DLD1 (cell line): ENCODE data around the gene POU2F3.
"Not testable (repeated sequence)": the region's sequence is repeated elsewhere in the genome, so short reads cannot be mapped to it uniquely, and the experiment has no call there.

ENCODE experiments used
- in situ Hi-C: cut with HindIII; loops from 2 replicates; pipeline ENCODE4 v1.10.0; 2017; ENCODE audit warnings: low sequenced_read_pairs

POU2F3 gene

DNA sequence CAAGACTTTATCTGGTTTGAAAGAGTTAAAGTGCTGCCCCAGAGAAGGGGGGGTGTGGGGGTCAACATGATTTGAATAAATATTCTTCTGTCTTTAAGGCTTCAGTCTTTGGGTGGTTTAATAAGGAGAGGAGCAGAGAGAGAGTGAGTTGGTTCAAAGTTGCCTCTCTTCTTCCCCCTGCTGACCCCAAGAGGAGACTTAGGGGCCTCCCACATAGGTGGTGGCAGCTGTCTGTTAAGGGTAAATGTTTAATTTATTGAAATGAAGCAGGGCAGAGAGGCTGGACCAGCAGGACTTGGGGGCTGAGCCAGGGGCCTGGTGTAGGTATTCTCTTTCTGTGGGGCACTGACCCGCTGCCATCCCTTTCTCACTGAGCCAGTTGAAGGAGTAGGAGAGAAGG lies 5.5 kb downstream of the POU2F3 start:
- in situ Hi-C loops: no loop called here

DNA sequence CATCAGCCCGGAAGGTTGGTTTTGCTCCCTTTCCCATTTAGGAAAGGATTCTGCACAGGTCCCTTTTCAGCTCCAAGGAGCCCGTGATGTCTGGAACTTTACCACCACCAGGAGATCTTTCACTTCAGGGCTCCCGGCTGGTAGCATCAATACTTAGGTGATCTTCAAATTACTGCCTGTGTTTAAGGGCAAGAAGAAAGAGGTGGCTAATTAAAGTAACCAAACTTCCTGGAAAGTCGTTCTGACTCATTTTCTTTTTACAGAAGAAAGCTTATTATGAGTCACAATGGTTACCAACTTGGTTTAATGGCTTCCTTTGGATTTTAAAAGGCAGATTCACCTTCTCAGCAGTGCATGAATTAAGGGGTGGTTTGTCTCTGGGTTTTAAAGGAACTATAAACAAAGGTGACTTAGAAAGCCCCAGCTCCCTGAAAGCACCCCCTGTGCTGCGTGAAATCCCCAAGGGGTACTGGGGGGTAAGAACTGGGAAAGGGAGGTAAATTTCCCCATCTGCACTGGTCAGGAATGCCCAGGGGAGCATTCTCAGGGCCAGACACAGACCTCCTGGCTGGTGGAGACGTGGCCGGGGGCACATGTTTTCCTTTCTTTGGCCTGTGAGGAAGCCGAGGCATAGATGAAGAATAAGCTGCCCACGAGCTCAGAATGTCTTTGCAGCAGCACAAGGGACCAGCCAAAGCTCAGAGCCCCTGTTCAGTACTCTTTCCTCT lies 8.8 kb downstream of the POU2F3 start:
- in situ Hi-C loops: no loop called here

- in situ Hi-C loops: no loop called here
Measured at GRCh38 chr11:120249279-120250262, 9.6 kb downstream of the POU2F3 start.

GRCh38 chr11:120253377-120253776 lies 13.4 kb downstream of the POU2F3 start:
- in situ Hi-C loops: not testable (repeated sequence)

- in situ Hi-C loops: no loop called here
Measured at GRCh38 chr11:120254788-120255518, 15.0 kb downstream of the POU2F3 start.

- in situ Hi-C loops: no loop called here
Measured at GRCh38 chr11:120255519-120255866, 15.6 kb downstream of the POU2F3 start.

DNA sequence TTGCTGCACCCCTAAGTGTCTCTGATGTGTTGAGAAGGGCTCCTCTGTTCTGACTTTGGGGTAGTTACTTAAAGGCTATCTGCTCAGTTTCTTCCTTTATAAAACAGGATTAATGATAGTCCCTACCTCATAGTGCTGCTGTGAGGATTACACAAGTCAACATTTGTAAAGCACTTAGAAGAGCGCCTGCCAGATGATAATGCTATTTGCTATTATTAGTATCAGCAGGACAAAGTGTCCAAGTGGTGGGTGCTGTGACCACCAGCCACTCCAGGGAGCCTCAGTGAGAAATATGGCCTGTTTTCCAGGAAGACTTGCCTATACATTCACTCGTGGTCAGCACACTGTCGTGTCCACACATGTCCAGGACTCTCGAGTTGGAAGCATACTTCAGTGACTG lies 16.2 kb downstream of the POU2F3 start:
- in situ Hi-C loops: no loop called here

DNA sequence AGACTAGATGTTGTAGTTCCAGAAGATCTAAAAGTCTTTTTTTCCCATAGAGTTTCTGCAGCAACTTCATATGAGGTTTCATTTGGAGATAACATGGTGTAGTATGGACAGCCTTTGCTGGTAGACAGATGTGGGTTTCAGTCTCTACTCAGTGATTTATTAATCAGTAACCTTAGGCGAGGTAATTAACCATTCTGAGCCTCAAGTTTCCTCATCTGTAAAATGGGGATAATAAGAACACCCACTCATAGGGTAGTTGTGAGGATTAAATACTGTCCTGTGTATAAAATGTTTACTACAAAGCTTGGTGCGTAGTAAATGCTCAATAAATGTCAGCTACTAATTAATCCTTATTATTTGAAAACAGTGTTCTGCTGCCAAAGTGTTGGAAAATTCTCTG lies 16.8 kb downstream of the POU2F3 start:
- in situ Hi-C loops: no loop called here

GRCh38 chr11:120257346-120257745 lies 17.4 kb downstream of the POU2F3 start:
- in situ Hi-C loops: no loop called here

- in situ Hi-C loops: no loop called here
Measured at GRCh38 chr11:120258661-120259060, 18.7 kb downstream of the POU2F3 start.

DNA sequence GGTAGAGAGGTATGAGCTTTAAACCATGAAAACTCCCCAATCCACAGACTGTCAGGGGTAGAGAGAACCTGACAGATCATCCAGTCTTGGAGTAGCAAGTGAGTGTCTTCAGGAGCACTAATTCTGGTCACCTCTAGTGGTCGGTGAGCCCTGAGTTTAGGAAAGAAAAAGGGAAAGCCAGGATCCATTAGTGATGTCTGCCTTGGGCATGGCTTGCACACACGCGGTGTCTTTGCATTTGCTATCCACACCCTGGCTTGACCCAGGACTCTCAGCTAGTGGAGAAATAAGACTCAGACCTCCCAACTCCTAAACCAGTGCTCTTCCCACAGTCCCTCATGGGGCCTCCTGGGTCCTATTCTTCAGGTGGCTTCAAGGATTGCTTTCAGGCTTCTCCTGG lies 19.3 kb downstream of the POU2F3 start:
- in situ Hi-C loops: no loop called here

DNA sequence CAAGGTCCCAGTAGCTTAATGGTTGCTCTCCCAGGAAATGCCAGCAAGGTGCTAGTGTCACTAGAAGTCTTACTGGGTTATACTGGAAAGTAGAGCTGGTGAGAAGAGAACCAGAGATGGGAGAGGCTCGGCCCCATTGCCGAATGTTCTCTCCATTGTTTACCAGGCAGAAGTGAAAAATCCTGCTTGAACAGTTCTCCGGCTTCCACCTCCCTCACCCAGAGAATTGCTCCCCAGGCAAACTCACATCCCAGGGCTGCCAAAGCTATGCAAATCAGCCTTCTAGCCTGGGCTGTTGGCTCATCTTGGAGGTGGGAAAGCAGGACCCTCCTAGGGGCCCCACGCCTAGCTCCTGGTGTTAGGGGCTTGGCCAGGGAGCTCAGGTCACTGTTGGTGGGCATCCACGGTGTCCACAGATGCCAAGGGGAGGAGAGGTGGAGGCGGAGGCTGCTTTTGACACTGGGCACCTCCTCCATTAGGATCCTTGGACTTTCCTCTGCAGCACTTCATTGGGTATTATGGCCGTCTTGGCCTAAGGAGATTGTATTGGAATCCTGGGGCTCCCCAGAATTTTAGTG lies 20.1 kb downstream of the POU2F3 start:
- in situ Hi-C loops: no loop called here

- in situ Hi-C loops: no loop called here
Measured at GRCh38 chr11:120260616-120261015, 20.7 kb downstream of the POU2F3 start.

GRCh38 chr11:120261321-120261720 lies 21.4 kb downstream of the POU2F3 start:
- in situ Hi-C loops: no loop called here

DNA sequence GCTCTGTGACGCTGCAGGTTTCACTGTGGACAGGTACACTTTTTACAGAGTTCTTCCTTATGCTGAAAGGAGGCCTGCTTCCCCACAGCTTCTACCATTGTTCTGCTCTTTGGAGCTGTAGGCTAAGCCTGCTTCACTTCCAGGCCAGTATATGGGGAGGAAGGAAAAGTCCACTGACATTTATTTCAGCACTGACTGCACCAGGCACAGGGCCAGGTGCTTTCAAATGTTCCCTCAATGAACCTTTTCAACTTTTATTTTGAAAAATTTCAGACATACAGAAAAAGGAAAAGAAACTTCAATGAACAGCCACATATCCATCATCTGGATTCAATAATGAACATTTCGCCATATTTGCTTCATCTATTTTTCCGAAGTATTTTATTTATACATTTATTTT lies 22.0 kb downstream of the POU2F3 start:
- in situ Hi-C loops: no loop called here

DNA sequence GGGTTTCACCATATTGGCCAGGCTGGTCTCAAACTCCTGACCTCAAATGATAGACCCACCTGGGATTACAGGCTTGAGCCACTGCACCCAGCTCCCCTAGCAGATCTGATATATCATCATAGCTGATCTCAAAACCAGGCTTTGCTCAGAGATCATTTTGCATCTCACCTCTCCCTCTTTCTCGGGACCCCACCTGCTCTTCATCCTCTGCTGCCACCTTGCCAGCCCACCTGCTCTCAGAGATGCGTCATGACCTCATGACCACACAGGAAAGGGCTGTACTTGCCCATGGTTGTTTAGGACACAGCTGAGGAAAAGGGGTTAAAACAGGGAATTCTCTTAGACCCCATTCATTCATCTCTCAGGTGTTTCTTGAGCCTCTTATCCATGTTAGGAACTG lies 27.4 kb downstream of the POU2F3 start:
- in situ Hi-C loops: no loop called here

DNA sequence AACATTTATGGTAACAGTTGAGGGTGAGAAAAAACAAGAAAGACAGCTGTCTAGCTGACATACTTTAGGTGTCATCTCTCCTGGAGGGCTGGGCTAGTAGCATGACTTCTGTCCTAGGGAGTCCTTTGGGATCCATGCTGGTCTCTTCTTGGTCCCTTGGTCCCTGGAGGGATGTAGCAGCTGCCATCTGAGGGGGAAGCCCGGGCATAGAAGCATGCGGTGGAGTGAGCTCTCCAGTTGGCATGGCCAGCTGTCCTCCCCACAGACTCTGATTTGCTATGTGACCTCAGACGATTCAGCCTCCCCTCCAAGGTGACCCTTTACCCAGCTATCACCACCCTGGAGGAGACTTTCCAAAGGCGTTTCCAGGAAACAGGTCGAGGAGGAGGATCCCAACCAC lies 28.7 kb downstream of the POU2F3 start:
- in situ Hi-C loops: no loop called here

GRCh38 chr11:120270386-120270785 lies 30.4 kb downstream of the POU2F3 start:
- in situ Hi-C loops: no loop called here

DNA sequence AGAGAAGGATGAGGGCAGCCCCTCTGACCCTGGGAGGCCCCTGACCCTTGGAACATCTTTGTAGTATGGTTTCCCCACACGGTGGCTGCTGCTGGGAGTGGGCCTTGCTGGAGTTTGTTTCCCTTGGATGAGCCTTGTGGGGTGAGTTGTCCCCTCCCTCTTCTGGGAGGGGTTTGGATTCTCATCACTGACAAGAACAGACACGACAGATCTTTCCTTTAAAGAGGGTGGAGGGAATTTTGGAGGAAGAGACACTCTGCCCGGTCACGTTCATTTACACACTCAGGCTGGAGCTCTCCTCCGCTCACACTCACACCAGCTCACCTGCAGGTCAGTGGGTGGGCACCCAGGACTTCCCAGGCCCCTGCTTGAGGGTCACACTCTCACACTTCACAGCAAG lies 31.7 kb downstream of the POU2F3 start:
- in situ Hi-C loops: no loop called here

- in situ Hi-C loops: no loop called here
Measured at GRCh38 chr11:120272303-120272702, 32.4 kb downstream of the POU2F3 start.

GRCh38 chr11:120273432-120273831 lies 33.5 kb downstream of the POU2F3 start:
- in situ Hi-C loops: no loop called here
